ENCODE measurements around the gene AFG1L. TPM values are rescaled to one million over a fixed set of nuclear protein-coding genes. Genes with fewer than 3 reads are reported as not detected.

The AFG1L gene
- total RNA-seq, 1 donor from 2014 or later: 13.3 TPM

GRCh38 chr6:108523697-108524096 lies 228.8 kb downstream of the AFG1L start:
- H3K4me3 ChIP-seq: no peak overlapping the region
- TF ChIP-seq CTCF (IDR thresholded peaks at IDR 0.05; ENCODE audit: borderline replicate concordance): no peak
- H3K36me3 ChIP-seq: peaks cover 26% of the 10 kb centered on the region
- no peaks in the 10 kb centered on the region for H3K9me3 ChIP-seq (replicated peaks)
- H3K27ac ChIP-seq (replicated peaks): no peak overlapping the region
- intact Hi-C loops (cut with micrococcal nuclease): loop anchor here (10.0 kb wide), 2 partner anchors 409 to 549 kb away; no protein-coding TSS in a partner anchor
- no peaks in the 10 kb centered on the region for H3K27me3 ChIP-seq (ENCODE audit: low read depth)
- DNase-seq: no peak
- H3K4me1 ChIP-seq: no peaks in the 10 kb centered on the region

- Histone ChIP-seq H3K4me3 (no peak overlapping the region), H3K27me3 (ENCODE audit: low read depth) (no peaks in the 10 kb centered on the region), H3K9me3 (replicated peaks) (no peaks in the 10 kb centered on the region), H3K36me3 (peaks cover 25% of the 10 kb centered on the region), H3K4me1 (no peaks in the 10 kb centered on the region), H3K27ac (replicated peaks) (no peak overlapping the region)
- DNase-seq: no peak
- no peak for TF ChIP-seq CTCF (IDR thresholded peaks at IDR 0.05; ENCODE audit: borderline replicate concordance)
- intact Hi-C loops (cut with micrococcal nuclease): loop anchor here (10.0 kb wide), 2 partner anchors 410 to 550 kb away; no protein-coding TSS in a partner anchor
Observed at GRCh38 chr6:108524528-108525248, 229.8 kb downstream of the AFG1L start.

- Histone ChIP-seq H3K36me3 (peaks cover 14% of the 10 kb centered on the region), H3K27ac (replicated peaks) (no peak overlapping the region), H3K9me3 (replicated peaks) (no peaks in the 10 kb centered on the region), H3K27me3 (ENCODE audit: low read depth) (no peaks in the 10 kb centered on the region), H3K4me3 (no peak overlapping the region), H3K4me1 (no peaks in the 10 kb centered on the region)
- intact Hi-C loops (cut with micrococcal nuclease): loop anchor here (10.0 kb wide), 2 partner anchors 412 to 552 kb away; no protein-coding TSS in a partner anchor
- DNase-seq: no peak
- peak; percentile 89 for TF ChIP-seq CTCF (IDR thresholded peaks at IDR 0.05; ENCODE audit: borderline replicate concordance)
Observed at GRCh38 chr6:108526739-108527174, 231.9 kb downstream of the AFG1L start.

GRCh38 chr6:108528878-108529277 lies 234.0 kb downstream of the AFG1L start:
- no peaks in the 10 kb centered on the region for H3K9me3 ChIP-seq (replicated peaks)
- H3K27me3 ChIP-seq (ENCODE audit: low read depth): no peaks in the 10 kb centered on the region
- H3K27ac ChIP-seq (replicated peaks): no peak overlapping the region
- H3K36me3 ChIP-seq: no peaks in the 10 kb centered on the region
- intact Hi-C loops (cut with micrococcal nuclease): loop anchor here (10.0 kb wide), 2 partner anchors 414 to 554 kb away; no protein-coding TSS in a partner anchor
- TF ChIP-seq CTCF (IDR thresholded peaks at IDR 0.05; ENCODE audit: borderline replicate concordance): no peak
- H3K4me1 ChIP-seq: no peaks in the 10 kb centered on the region
- H3K4me3 ChIP-seq: no peak overlapping the region
- no peak for DNase-seq

- H3K4me1 ChIP-seq: no peaks in the 10 kb centered on the region
- no peak overlapping the region for H3K27ac ChIP-seq (replicated peaks)
- no peak for TF ChIP-seq CTCF (IDR thresholded peaks at IDR 0.05; ENCODE audit: borderline replicate concordance)
- no peaks in the 10 kb centered on the region for H3K27me3 ChIP-seq (ENCODE audit: low read depth)
- no peaks in the 10 kb centered on the region for H3K36me3 ChIP-seq
- intact Hi-C loops (cut with micrococcal nuclease): no loop called here
- H3K4me3 ChIP-seq: no peak overlapping the region
- no peaks in the 10 kb centered on the region for H3K9me3 ChIP-seq (replicated peaks)
- no peak for DNase-seq
Observed at GRCh38 chr6:108531332-108531731, 236.5 kb downstream of the AFG1L start.
